CD4-positive, CD25-positive, alpha-beta regulatory T cell (primary cell): ENCODE results near the gene HMGCS2. TPM values are rescaled to one million over a fixed set of nuclear protein-coding genes. Genes with fewer than 3 reads are reported as not detected.
A peak's percentile ranks its signal among the peaks of the same experiment; 100 is the strongest.

Experiments used
- ATAC-seq, 2 donors: fragments of 150-1000 bp; cut with Tn5 transposase; one replicate each; pipeline ENCODE4 v1.10.0; 2021; ENCODE audit warnings: low read depth in 2 of 2, moderate number of reproducible peaks in 2 of 2, moderate library complexity in 1 of 2
- DNase-seq, 3 donors: peaks; one replicate each; pipeline versions ENCODE4 v3.0.0 to v3.0.0-alpha.2; 2012 to 2022; ENCODE audit warnings: mixed read lengths in 1 of 3
- H3K27ac ChIP-seq: one replicate; pipeline ENCODE4 v1.7.0; 2013; ENCODE audit warnings: mild to moderate bottlenecking, low read length; ENCODE audit not compliant: insufficient read depth, poor library complexity, severe bottlenecking
- H3K27me3 ChIP-seq: one replicate; pipeline ENCODE4 v1.7.0; 2013; ENCODE audit warnings: low read length; ENCODE audit not compliant: control insufficient read depth, insufficient read depth
- H3K36me3 ChIP-seq: one replicate; pipeline ENCODE4 v1.7.0; 2013; ENCODE audit warnings: mild to moderate bottlenecking, low read length, moderate library complexity; ENCODE audit not compliant: control insufficient read depth, insufficient read depth
- H3K4me1 ChIP-seq: 2 replicates; pipeline ENCODE4 v1.7.0; 2013; ENCODE audit warnings: mild to moderate bottlenecking, low read length; ENCODE audit not compliant: insufficient read depth, control insufficient read depth, poor library complexity, severe bottlenecking
- H3K4me3 ChIP-seq: one replicate; pipeline ENCODE4 v1.7.0; 2013; ENCODE audit warnings: low read depth, mild to moderate bottlenecking, low read length, moderate library complexity
- H3K9me3 ChIP-seq, 2 experiments: 1 replicate in 1 of 2; 2 replicates in 1 of 2; pipeline ENCODE4 v1.7.0; 2013; ENCODE audit warnings: low read length in 2 of 2, mild to moderate bottlenecking in 1 of 2, moderate library complexity in 1 of 2; ENCODE audit not compliant: control insufficient read depth in 2 of 2
- H3K27ac Mint-ChIP-seq, 3 donors: one replicate each; pipeline ENCODE4 v1.8.0; 2020 to 2022; ENCODE audit warnings: mild to moderate bottlenecking in 3 of 3, mixed read lengths in 3 of 3, moderate library complexity in 2 of 3
- H3K27me3 Mint-ChIP-seq: one replicate; pipeline ENCODE4 v1.8.0; 2022; ENCODE audit warnings: mild to moderate bottlenecking, mixed read lengths
- H3K36me3 Mint-ChIP-seq: one replicate; pipeline ENCODE4 v1.8.0; 2020; ENCODE audit warnings: mixed read lengths
- H3K4me1 Mint-ChIP-seq, 4 donors: one replicate each; pipeline ENCODE4 v1.8.0; 2020 to 2022; ENCODE audit warnings: mixed read lengths in 4 of 4, mild to moderate bottlenecking in 1 of 4
- H3K4me3 Mint-ChIP-seq, 4 donors: one replicate each; pipeline ENCODE4 v1.8.0; 2020 to 2022; ENCODE audit warnings: mild to moderate bottlenecking in 4 of 4, mixed read lengths in 4 of 4, moderate library complexity in 3 of 4
- H3K9me3 Mint-ChIP-seq, 7 donors: one replicate each; pipeline ENCODE4 v1.8.0; 2020 to 2022; ENCODE audit warnings: mixed read lengths in 7 of 7, mild to moderate bottlenecking in 3 of 7, moderate library complexity in 2 of 7
- polyA plus RNA-seq, 4 donors: library from polyadenylated mRNA; unstranded; fragments of 300-500 nt; fragmentation: Illumina TruSeq; gene quantifications; one replicate each; pipeline ENCODE4 v1.2.3, GENCODE V29; 2021
- total RNA-seq: library from RNA; stranded (reverse); gene quantifications from one replicate; pipeline ENCODE4 v1.2.3, GENCODE V29; 2022

Gene HMGCS2
- total and polyA plus RNA-seq, 5 donors from 2014 or later = not detected

DNA sequence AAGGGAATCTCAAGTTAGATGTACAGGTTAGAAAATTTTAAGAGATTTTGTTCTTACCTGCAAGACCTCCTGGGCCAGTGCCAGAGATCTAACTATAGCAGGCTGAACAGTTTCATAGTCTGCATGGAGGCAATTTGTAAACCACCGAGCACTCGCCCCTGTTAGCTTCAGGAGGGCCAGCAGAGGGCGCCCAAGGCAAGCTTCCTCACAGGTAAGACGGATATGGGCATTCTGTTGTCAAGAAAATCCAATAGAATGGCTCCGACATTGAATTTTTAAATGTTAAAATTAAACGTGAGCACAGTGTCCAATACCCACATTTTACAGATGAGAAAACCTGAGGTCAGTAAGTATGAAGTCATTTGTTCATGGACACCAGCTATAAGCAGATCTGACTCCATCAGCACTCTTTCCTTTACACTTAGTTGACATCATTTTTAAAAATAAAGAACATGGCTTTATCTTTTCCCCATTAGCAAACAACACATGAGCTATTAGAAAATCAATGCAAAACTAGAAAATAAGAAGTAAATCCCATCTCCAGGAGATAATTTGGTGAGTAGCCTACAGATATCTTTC is 40.4 kb upstream of the HMGCS2 start:
- Histone ChIP-seq H3K4me3 (no peak overlapping the region), H3K36me3 (no peaks in the 10 kb centered on the region), H3K4me1 (no peaks in the 10 kb centered on the region), H3K27me3 (peaks cover 14% of the 10 kb centered on the region), H3K9me3 (no peaks in the 10 kb centered on the region), H3K27ac (no peak overlapping the region)
- Mint-ChIP-seq H3K4me1 (peaks cover 0 to 6% (median 4%) of the 10 kb centered on the region in 4 donors), H3K27me3 (peaks cover 37% of the 10 kb centered on the region), H3K4me3 (no peak overlapping the region), H3K27ac (no peak overlapping the region), H3K36me3 (no peaks in the 10 kb centered on the region), H3K9me3 (peaks cover 0 to 2% (median 0%) of the 10 kb centered on the region in 7 donors)
- peak; percentile 45 to 56 for ATAC-seq
- peak; percentile 30 to 79 (median 52) for DNase-seq

DNA sequence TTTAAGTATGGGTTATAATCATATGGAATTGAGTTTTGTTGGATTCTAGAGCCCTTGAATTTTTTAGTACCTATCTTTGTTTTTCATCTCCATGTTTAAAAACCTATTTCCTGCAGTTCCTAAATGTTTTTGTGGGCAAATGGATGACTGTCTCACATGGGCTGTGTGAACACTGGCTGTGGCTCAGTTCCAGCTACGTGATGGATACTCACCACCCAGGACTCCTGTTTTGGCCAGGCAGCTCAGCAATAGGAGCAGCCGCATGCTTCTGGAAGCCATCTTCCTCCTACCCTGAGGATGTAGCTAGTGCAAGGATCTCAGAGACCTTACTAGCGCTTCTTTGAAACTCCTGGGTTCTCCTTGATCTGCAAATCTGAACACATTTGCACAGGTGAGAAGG is 39.8 kb upstream of the HMGCS2 start:
- no peak for DNase-seq
- H3K4me3 Mint-ChIP-seq = no peak overlapping the region
- Histone ChIP-seq H3K4me1 (no peaks in the 10 kb centered on the region), H3K36me3 (no peaks in the 10 kb centered on the region), H3K27me3 (peaks cover 16% of the 10 kb centered on the region), H3K27ac (no peak overlapping the region), H3K9me3 (no peaks in the 10 kb centered on the region), H3K4me3 (no peak overlapping the region)
- no peak for ATAC-seq
- H3K36me3 Mint-ChIP-seq = no peaks in the 10 kb centered on the region
- H3K9me3 Mint-ChIP-seq = peaks cover 0 to 2% (median 0%) of the 10 kb centered on the region in 7 donors
- H3K4me1 Mint-ChIP-seq = peaks cover 0 to 6% (median 4%) of the 10 kb centered on the region in 4 donors
- H3K27me3 Mint-ChIP-seq = peaks cover 37% of the 10 kb centered on the region
- H3K27ac Mint-ChIP-seq = peak overlapping the region in 1 of 3 donors; percentile 39

DNA sequence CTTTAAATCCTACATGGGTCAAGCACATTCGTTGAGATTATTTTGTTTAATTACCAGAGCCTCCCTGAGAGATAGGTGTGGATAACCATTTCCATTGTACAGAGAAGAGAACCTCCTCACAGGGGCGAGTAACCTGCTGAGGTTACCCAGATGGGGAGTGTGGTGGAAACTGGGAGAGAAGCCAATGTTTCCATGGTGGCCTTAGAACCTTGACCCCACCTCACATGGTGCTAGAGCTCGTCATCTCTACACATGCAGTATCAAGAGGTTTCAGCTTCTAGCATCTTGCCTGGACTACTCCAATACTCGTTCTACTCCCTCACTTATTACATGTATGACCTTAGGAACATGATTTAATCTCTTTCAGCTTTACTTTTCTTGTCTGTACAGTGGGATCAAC is 37.8 kb upstream of the HMGCS2 start:
- peaks cover 0 to 6% (median 4%) of the 10 kb centered on the region in 4 donors for H3K4me1 Mint-ChIP-seq
- DNase-seq (no peak), ATAC-seq (no peak)
- peaks cover 23% of the 10 kb centered on the region for H3K27me3 Mint-ChIP-seq
- H3K36me3 ChIP-seq = no peaks in the 10 kb centered on the region
- no peak overlapping the region for H3K27ac ChIP-seq
- no peaks in the 10 kb centered on the region for H3K36me3 Mint-ChIP-seq
- H3K27me3 ChIP-seq = peaks cover 11% of the 10 kb centered on the region
- no peaks in the 10 kb centered on the region for H3K9me3 ChIP-seq
- no peak overlapping the region for H3K4me3 Mint-ChIP-seq
- no peaks in the 10 kb centered on the region for H3K9me3 Mint-ChIP-seq
- no peaks in the 10 kb centered on the region for H3K4me1 ChIP-seq
- H3K4me3 ChIP-seq = no peak overlapping the region
- no peak overlapping the region for H3K27ac Mint-ChIP-seq

DNA sequence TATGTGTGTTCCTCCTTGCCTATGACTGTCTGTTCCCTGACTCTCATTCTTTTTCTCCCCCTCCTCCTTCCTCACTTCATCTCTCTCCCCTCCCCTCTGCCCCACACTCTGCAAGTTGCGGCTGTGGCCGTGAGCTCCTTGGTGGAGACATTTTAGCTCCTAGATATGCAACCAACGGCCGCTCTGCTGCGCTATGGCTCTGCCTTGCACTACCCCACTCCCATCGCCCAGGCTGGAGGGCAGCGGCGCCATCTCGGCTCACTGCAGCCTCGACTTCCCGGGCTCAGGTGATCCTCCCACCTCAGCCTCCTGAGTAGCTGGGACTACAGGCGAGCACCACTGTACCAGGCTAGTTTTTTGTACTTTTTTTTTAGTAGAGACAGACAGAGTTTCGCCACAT is 37.0 kb upstream of the HMGCS2 start:
- no peak for DNase-seq
- Mint-ChIP-seq H3K4me1 (peaks cover 0 to 6% (median 4%) of the 10 kb centered on the region in 4 donors), H3K9me3 (peaks cover 0 to 2% (median 0%) of the 10 kb centered on the region in 7 donors), H3K27me3 (peaks cover 20% of the 10 kb centered on the region), H3K36me3 (no peaks in the 10 kb centered on the region), H3K27ac (peak overlapping the region in 1 of 3 donors; percentile 22), H3K4me3 (no peak overlapping the region)
- peaks cover 11% of the 10 kb centered on the region for H3K27me3 ChIP-seq
- H3K9me3 ChIP-seq = no peaks in the 10 kb centered on the region
- no peaks in the 10 kb centered on the region for H3K4me1 ChIP-seq
- no peak overlapping the region for H3K27ac ChIP-seq
- no peak overlapping the region for H3K4me3 ChIP-seq
- no peak for ATAC-seq
- H3K36me3 ChIP-seq = no peaks in the 10 kb centered on the region

DNA sequence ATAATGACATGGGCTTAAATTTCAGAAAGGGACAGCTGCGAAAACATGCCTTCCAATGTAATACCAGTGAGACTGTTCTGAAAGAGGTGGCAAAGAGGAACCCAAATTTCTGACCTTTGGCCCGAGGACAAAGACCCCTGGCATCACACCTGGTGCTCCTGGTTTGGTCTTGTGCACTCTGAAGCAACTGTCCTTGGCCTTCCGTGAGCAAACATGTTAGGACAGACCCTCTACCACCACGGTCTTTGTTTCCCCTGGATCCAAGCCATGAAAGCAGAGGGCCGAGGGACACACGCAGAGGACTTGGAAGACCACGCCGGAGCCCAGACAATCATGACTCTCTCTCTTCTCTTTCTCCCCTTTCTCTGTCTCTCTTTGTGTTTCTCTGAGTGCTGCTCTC is 36.5 kb upstream of the HMGCS2 start:
- Mint-ChIP-seq H3K27ac (peak overlapping the region in 1 of 3 donors; percentile 22), H3K9me3 (peaks cover 0 to 2% (median 0%) of the 10 kb centered on the region in 7 donors), H3K4me1 (peaks cover 0 to 6% (median 4%) of the 10 kb centered on the region in 4 donors), H3K27me3 (peaks cover 21% of the 10 kb centered on the region), H3K4me3 (no peak overlapping the region), H3K36me3 (no peaks in the 10 kb centered on the region)
- Histone ChIP-seq H3K4me3 (no peak overlapping the region), H3K9me3 (no peaks in the 10 kb centered on the region), H3K4me1 (no peaks in the 10 kb centered on the region), H3K27ac (no peak overlapping the region), H3K36me3 (no peaks in the 10 kb centered on the region), H3K27me3 (peaks cover 11% of the 10 kb centered on the region)
- ATAC-seq (no peak), DNase-seq (no peak)

DNA sequence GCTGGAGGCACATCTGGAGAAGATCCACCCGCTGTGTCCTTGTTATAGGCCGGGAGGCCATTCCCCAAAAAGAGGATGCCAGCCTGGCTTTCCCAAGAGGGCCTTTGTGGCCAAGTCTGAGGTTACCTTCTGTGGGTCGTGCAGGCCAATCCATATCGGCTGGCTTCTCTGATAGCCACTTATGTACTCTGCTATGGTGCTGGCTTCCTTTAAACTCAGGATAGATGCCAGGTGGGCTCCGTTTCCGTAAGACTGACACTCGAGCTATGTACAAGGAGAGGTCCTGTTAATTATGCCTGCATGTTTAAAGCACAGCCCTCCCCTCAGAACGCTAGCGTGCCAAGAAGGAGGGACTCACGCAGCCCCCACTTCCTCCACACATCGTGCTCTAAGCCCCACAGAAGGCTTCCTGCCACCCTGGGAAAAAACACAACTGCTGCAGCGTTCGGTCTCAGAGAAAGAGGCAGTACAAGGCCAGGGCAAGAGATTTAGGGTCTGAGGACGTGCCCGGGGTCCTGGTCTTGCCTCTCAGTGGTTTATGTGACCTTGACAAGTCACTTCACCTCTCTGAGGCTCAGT is 31.0 kb upstream of the HMGCS2 start:
- H3K36me3 Mint-ChIP-seq = no peaks in the 10 kb centered on the region
- no peak for ATAC-seq

DNA sequence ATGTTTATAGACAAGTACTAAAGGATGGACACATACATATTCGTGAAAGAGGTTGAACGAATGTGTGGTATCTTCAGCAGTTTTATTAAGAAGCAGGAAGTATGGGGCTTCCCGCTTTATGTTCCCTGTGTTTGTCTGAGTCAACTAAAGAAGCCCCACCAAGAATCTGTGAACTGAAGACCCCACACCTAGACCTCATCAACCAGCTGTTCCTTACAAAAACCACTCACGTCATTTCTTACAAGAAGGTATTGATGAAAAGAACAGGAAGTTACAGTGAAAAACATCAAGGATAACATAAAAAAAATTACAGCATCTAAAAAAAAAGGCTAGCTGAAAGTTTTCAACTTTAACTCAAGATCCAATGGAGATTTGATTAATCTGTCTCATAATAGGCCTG is 30.3 kb upstream of the HMGCS2 start:
- Histone ChIP-seq H3K27me3 (peaks cover 2% of the 10 kb centered on the region), H3K27ac (no peak overlapping the region), H3K36me3 (no peaks in the 10 kb centered on the region), H3K4me1 (no peaks in the 10 kb centered on the region), H3K4me3 (no peak overlapping the region), H3K9me3 (no peaks in the 10 kb centered on the region)
- peaks cover 0 to 11% (median 0%) of the 10 kb centered on the region in 4 donors for H3K4me1 Mint-ChIP-seq
- H3K27me3 Mint-ChIP-seq = peaks cover 9% of the 10 kb centered on the region
- H3K27ac Mint-ChIP-seq = no peak overlapping the region
- H3K4me3 Mint-ChIP-seq = peak overlapping the region in 1 of 4 donors; percentile 10
- H3K9me3 Mint-ChIP-seq = peaks cover 0 to 2% (median 0%) of the 10 kb centered on the region in 7 donors
- no peaks in the 10 kb centered on the region for H3K36me3 Mint-ChIP-seq
- DNase-seq (no peak), ATAC-seq (no peak)

More for the DNA sequence above, 31.0 kb upstream of the HMGCS2 start:
- Histone ChIP-seq H3K9me3 (no peaks in the 10 kb centered on the region), H3K4me3 (no peak overlapping the region), H3K27me3 (peaks cover 2% of the 10 kb centered on the region), H3K4me1 (no peaks in the 10 kb centered on the region), H3K36me3 (no peaks in the 10 kb centered on the region), H3K27ac (no peak overlapping the region)
- Mint-ChIP-seq H3K4me3 (no peak overlapping the region), H3K27me3 (peaks cover 9% of the 10 kb centered on the region), H3K9me3 (peaks cover 0 to 2% (median 0%) of the 10 kb centered on the region in 7 donors), H3K4me1 (peaks cover 0 to 11% (median 0%) of the 10 kb centered on the region in 4 donors), H3K27ac (no peak overlapping the region)
- peak in 1 of 3 donors; percentile 27 for DNase-seq

DNA sequence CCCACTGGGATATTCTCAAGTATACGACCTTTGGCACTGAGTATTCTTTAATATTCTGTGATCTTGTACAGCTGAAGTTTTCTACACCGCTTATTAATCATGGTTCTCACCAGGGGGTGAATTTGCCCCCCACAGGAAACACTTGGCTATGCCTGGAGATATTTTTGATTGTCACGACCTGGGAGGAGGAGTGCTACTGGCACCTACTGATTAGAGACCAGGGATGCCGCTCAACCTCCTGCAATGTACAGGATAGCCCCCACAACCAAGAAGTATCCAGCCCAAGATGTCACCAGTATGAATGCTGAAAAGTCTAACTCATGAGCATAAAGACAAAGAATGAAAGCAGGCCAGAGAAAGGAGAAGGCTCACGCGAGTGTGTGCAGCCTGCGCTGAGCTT is 28.9 kb upstream of the HMGCS2 start:
- DNase-seq (no peak), ATAC-seq (no peak)
- Mint-ChIP-seq H3K36me3 (no peaks in the 10 kb centered on the region), H3K9me3 (peaks cover 0 to 2% (median 0%) of the 10 kb centered on the region in 7 donors), H3K27me3 (peaks cover 14% of the 10 kb centered on the region), H3K4me3 (no peak overlapping the region), H3K27ac (no peak overlapping the region), H3K4me1 (peaks cover 0 to 11% (median 0%) of the 10 kb centered on the region in 4 donors)
- Histone ChIP-seq H3K27me3 (peaks cover 2% of the 10 kb centered on the region), H3K4me1 (no peaks in the 10 kb centered on the region), H3K9me3 (no peaks in the 10 kb centered on the region), H3K4me3 (no peak overlapping the region), H3K36me3 (no peaks in the 10 kb centered on the region), H3K27ac (no peak overlapping the region)
